GM19397 (cell line): ENCODE results near the gene SORT1.

ENCODE experiments used
- ATAC-seq: cut with Tn5 transposase; IDR thresholded peaks from one replicate; pipeline ENCODE4 v1.9.1; 2021; ENCODE audit warnings: mild to moderate bottlenecking, moderate library complexity; ENCODE audit not compliant: unreplicated experiment

SORT1 gene

DNA sequence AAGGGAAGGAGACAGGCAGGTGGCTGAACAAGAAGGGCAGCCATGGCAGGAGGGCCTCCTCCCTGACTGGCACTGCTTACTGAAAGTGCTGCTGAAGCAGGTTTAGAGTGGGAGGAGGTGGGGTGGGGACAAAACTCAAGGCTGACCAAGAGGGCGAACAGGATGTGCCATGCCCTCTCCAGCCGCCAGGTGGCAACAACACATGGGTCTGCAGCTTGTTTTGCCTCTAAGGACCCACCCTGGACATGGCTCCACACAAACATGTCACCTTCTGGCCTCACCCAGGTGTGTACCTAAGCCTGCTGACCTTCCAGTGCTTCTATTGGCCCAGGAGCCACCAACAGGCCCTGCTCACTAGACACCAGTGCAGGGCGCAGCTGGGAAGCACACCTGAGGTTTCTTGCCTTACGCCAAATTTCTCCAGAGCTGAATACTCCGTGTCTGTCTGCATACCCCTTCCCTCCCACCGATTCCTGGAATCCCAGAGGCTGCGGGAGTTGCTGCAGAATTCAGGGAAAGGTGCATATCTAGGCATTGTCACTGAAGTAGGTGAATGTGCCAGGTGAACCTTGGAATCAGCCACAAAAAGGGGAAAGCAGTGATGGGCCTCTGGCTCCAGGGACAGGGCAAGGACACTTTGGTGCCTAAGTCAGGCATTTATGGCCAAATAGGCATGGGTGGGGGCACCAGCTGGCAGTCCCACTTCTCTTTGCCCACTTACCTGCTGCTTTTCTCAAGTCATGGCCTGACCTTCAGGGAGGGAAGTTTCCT, 120.1 kb downstream of the SORT1 start:
- ATAC-seq = peak; percentile 64

DNA sequence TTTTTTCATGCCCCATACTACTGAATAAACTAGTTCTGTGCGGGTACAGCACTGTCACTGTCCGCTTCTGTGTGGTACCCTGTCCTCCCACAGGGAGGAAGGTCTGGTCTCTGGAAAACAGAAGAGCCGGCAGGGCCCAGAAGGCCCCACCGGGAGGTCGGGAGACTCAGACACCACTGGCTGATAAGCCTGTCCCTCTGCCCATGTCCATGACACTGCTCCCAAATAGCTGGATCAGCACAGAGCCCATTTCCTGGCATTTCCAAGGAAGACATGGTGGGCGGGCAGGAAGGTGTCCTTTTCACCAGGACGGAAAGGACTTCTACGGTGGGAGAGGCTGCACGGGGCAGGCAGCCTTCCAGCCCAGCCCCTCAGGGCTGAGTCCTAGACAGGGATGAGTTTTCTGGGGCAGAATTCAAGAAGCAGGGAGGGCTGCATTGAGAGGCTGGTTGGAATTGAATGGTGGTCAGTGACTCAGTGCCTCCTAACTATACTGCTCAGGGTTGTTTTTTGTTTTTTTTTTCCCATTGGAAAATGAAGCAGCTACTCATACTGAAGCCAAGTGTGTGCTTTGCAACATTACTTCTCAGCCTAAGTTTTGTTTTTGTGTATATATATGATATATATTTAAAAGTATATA, 121.9 kb downstream of the SORT1 start:
- no peak for ATAC-seq

DNA sequence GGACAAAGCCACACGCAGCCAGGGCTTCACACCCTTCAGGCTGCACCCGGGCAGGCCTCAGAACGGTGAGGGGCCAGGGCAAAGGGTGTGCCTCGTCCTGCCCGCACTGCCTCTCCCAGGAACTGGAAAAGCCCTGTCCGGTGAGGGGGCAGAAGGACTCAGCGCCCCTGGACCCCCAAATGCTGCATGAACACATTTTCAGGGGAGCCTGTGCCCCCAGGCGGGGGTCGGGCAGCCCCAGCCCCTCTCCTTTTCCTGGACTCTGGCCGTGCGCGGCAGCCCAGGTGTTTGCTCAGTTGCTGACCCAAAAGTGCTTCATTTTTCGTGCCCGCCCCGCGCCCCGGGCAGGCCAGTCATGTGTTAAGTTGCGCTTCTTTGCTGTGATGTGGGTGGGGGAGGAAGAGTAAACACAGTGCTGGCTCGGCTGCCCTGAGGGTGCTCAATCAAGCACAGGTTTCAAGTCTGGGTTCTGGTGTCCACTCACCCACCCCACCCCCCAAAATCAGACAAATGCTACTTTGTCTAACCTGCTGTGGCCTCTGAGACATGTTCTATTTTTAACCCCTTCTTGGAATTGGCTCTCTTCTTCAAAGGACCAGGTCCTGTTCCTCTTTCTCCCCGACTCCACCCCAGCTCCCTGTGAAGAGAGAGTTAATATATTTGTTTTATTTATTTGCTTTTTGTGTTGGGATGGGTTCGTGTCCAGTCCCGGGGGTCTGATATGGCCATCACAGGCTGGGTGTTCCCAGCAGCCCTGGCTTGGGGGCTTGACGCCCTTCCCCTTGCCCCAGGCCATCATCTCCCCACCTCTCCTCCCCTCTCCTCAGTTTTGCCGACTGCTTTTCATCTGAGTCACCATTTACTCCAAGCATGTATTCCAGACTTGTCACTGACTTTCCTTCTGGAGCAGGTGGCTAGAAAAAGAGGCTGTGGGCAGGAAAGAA, 122.9 kb downstream of the SORT1 start:
- no peak for ATAC-seq

DNA sequence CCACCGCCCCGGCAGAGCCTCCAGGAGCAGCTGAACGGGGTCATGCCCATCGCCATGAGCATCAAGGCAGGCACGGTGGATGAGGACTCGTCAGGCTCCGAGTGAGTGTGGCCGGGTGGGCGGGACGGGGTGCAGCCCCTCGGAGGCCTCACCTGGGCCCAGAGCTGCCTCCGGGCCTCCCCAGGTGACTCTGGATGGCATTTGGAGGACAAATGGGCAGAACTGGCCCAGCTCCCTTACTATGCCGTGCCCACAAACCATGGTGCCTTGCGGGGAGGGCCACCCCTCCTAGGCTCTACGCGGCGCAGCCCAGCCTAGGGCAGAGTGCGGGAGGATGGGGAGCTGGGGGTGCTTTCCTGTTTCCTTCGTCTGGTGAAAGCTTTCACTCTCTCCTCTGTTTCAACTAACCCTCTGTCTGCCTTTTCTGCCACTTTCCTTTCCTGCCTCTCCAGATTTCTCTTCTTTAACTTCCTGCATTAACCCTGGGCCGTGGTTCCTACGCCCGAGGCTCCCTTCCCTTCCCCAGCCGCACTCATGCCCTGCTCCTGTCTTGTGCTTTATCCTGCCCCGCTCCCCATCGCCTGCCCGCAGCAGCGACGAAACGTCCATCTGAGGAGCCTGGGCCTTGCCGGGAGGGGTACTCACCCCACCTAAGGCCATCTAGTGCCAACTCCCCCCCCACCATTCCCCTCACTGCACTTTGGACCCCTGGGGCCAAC, 124.0 kb downstream of the SORT1 start:
- no peak for ATAC-seq

DNA sequence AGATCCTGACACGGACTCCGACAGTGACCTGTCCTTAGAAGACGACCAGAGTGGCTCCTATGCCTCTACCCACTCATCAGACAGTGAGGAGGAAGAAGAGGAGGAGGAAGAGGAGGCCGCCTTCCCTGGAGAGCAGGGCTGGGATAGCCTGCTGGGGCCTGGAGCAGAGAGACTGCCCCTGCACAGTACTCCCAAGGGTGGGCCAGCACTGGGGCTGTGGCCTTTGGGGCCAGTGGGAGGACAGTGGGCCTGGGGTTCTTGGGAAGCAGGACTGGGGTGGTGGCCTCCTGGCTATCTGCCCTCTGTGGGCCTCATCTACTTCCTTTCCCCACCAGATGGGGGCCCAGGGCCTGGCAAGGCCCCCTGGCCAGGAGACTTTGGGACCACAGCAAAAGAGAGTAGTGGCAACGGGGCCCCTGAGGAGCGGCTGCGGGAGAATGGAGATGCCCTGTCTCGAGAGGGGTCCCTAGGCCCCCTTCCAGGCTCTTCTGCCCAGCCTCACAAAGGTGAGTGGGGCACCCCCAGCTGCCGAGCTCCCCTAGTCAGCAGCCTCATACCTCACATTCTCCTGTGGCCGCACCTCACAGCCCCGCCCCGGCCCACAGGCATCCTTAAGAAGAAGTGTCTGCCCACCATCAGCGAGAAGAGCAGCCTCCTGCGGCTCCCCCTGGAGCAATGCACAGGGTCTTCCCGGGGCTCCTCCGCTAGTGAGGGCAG, 124.7 kb downstream of the SORT1 start:
- no peak for ATAC-seq

DNA sequence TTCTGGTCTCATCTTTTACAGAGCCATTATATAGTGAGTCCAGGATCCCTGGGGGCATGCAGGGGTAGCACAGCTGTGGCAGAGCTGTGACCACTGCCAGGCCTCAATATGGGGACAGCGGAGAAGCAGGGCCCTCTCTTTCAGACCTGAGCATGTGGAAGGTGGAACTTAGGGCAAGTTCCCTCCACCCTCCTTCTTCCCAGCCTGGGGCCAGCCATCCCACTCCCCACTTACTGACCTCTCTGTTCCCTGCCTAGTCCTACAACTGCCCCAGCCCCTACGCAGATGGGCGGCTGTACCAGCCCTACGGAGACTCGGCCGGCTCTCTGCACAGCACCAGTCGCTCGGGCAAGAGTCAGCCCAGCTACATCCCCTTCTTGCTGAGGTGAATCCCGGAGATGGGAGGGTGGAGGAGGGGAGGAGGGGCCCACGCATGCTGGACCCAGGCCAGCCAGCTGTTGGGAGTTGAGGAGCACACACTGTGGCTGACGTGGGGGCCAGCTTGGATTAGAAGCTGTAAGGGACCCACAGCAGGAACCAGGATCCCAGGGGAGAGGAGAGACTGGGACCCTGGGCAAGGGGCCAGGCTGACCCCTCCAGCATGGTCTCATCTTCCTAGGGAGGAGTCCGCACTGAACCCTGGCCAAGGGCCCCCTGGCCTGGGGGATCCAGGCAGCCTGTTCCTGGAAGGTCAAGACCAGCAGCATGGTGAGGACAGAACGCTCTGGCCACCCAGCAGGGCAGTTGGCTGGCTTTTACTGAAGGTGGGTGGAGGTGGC, 125.5 kb downstream of the SORT1 start:
- ATAC-seq = no peak

DNA sequence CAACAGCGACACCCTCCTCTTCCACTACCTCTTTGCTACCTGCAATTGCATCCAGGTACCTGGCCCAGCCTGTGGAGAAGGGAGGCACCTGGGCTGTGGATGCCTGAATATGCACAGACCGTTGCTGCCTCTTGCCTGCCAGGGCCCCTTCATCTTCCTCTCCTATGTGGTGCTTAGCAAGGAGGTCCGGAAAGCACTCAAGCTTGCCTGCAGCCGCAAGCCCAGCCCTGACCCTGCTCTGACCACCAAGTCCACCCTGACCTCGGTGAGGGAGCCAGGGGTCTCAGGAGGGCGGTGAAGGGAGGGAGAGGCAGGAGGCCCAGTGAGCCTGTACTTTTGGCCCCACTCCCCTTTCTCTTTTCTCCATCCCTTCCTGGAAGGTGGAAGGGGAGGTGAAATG, 126.3 kb downstream of the SORT1 start:
- no peak for ATAC-seq

DNA sequence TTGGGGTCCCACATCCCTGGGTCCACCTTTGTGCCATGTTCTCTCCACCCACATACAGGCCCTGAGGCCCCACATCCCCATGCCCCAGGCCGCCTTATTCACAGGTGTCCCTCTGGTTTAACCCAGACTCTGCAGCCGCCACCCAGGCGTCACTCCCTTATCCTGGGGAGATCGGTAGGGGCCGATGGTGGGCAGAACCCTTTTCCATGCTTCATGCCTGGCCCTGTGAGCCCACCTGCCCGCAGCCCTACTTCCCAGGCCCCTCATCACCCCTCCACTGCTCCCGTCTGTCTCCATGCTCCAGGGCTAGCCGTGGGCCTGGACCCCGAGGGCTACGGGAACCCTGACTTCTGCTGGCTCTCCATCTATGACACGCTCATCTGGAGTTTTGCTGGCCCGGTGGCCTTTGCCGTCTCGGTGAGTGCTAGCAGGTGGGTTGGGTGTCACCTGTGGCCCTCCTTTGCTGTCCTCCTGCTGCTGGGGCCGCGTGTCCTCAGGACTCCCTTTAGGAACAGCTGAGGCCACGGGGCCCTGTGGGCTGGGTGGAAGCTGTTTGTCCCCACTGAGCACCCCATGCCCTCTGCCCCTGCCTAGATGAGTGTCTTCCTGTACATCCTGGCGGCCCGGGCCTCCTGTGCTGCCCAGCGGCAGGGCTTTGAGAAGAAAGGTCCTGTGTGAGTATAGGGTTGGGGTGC, 126.9 kb downstream of the SORT1 start:
- no peak for ATAC-seq

DNA sequence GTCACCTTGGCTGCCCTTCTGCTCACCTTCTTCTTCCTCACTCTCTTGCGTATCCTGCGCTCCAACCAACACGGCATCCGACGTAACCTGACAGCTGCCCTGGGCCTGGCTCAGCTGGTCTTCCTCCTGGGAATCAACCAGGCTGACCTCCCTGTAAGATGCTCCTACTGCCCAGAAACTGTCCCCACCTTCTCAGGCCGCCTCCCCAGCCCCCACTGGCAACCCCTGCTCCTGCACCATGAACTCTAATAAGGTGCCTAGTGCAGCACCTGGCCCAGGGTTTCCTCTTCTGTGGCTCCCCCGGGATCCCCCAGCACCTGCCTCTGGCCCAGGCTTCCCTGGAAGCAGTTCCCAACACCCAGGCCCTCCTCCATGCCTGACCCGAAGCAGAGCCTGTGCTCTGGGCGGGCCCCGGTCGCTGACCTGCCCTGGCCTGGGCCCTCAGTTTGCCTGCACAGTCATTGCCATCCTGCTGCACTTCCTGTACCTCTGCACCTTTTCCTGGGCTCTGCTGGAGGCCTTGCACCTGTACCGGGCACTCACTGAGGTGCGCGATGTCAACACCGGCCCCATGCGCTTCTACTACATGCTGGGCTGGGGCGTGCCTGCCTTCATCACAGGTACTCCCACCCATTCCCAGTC, 127.6 kb downstream of the SORT1 start:
- no peak for ATAC-seq

DNA sequence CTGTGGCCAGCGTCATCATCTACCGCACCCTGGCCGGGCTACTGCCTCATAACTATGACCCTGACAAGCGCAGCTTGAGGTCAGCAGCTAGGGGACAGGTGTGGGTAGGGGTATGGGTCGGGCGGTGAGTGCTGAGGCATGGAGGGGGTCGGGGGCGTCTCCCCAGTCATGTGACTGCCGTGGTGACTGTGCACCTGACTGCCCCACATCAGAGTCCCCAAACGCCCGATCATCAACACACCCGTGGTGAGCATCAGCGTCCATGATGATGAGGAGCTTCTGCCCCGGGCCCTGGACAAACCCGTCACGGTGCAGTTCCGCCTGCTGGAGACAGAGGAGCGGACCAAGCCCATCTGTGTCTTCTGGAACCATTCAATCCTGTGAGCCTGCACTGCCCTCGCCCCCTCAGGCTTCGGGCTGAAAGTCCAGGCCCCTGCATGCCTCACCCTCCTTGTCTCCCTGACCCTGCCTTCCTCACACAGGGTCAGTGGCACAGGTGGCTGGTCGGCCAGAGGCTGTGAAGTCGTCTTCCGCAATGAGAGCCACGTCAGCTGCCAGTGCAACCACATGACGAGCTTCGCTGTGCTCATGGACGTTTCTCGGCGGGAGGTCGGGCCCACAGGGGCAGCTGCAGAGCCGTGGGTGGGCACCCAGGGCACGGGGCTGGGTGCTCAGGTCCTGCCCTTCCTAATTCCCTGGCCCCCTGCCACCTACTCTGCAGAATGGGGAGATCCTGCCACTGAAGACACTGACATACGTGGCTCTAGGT, 128.3 kb downstream of the SORT1 start:
- ATAC-seq = no peak

DNA sequence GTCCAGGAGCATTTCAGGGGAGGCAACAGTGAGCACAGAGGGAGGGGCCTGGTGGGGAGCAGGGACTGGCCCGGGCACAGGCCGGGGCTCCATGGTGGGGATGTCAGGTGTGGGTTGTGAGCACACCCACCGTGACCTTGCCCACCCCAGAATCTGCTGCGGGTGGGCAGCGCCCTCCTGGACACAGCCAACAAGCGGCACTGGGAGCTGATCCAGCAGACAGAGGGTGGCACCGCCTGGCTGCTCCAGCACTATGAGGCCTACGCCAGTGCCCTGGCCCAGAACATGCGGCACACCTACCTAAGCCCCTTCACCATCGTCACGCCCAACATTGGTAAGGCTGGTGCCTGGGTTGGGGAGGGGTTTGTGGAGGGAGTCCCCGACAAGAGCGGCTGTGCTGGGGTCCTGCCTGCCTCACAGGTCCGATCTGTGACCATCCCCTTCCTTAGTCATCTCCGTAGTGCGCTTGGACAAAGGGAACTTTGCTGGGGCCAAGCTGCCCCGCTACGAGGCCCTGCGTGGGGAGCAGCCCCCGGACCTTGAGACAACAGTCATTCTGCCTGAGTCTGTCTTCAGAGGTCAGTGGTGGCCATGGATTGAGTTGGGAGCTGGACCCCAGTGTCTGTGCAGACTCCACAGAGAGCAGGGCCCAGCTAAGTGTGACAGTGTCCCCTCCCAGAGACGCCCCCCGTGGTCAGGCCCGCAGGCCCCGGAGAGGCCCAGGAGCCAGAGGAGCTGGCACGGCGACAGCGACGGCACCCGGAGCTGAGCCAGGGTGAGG, 129.1 kb downstream of the SORT1 start:
- no peak for ATAC-seq

DNA sequence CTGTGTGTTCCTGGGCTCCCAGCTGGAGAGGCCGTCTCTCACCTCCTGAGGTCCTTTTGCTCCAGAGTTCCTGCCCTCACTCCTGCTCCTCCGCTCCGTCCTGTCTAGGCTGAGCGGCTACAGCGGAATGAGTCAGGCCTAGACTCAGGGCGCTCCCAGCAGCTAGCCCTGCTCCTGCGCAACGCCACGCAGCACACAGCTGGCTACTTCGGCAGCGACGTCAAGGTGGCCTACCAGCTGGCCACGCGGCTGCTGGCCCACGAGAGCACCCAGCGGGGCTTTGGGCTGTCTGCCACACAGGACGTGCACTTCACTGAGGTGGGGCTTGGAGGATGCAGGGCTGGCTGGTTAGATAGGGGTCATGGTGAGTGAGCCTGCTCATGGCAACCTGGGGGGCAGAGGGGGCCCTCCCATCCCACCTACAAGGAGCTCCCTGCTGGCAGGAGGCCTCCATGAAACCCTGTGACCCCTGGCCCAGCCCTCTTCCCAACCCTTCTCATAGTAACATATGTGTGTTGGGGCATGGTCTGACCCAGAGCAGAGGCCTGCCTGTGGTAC, 129.9 kb downstream of the SORT1 start:
- ATAC-seq = no peak

DNA sequence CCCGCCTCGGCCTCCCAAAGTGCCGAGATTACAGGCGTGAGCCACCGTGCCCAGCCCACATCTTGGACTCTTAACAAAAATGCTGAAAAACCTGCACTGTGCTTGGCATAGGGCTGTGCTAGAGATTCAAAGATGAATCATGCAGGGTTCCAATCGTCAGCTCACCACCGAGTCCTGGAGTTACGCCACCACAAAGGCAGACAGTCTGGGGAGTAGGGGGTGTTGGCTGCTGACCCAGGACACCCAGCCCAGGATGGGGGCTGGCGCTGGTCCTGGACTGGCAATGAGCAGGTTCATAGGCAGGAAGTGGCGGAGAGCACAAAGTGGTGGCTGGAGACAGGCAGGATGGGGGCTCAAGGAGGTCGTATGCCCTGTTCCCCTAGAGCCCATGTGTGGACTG, 130.8 kb downstream of the SORT1 start:
- no peak for ATAC-seq

DNA sequence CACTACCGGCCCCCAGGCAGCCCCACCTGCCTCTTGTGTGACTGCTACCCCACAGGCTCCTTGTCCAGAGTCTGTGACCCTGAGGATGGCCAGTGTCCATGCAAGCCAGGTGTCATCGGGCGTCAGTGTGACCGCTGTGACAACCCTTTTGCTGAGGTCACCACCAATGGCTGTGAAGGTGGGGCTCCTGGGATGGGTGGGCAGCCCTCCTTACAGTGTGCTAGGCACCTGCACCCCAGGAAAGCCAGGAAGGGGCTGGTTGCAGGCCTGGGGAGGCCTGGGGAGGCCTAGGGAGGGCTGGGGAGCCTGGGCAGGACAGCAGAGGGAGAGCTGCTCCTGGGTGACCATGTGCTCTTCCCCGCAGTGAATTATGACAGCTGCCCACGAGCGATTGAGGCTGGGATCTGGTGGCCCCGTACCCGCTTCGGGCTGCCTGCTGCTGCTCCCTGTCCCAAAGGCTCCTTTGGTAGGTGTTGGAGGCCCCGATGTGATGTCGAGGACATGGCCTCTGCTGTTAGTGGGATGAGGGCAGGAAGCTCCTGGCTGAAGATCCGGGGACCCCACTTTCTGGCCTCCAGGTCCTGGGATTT, 131.9 kb downstream of the SORT1 start:
- no peak for ATAC-seq

DNA sequence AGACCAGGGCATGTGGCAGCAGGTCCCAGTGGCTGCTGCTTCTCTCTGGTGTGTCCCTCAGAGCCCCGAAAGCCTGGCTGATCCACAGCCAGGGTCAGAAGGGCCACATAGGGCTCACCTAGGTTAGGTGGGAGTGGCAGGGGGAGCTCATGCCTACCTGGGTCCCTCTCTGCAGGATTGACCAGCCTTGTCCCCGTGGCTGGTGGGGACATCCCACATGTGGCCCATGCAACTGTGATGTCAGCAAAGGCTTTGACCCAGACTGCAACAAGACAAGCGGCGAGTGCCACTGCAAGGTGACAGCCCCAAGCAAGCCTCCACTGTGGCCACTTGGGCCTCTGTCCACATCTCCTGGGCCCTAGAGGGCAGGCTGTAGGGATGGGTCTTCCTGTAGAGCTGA, 132.7 kb downstream of the SORT1 start:
- ATAC-seq = no peak

DNA sequence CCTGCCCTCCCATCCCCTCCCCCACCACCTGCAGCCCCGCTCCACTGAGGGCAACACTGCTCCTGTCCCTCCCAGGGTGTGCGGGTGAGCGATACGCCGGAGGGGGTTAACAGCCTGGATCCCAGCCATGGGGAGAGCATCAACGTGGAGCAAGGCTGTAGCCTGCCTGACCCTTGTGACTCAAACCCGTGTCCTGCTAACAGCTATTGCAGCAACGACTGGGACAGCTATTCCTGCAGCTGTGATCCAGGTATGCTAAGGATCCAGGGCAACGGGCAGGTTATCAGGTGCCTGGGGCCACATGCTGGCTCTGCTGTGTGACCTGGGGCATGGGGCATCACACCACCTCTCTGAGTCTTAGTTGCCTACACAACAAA, 133.4 kb downstream of the SORT1 start:
- ATAC-seq = no peak
